GM12872 (cell line): ENCODE data around the gene CCDC91.

Experiments used
- TF ChIP-seq, protein P1 (sequence below): IDR thresholded peaks from 3 replicates; pipeline ENCODE4 v1.5.1; 2011; ENCODE audit warnings: low read depth, mild to moderate bottlenecking, low read length, moderate library complexity; ENCODE audit not compliant: insufficient read depth

The CCDC91 gene

DNA sequence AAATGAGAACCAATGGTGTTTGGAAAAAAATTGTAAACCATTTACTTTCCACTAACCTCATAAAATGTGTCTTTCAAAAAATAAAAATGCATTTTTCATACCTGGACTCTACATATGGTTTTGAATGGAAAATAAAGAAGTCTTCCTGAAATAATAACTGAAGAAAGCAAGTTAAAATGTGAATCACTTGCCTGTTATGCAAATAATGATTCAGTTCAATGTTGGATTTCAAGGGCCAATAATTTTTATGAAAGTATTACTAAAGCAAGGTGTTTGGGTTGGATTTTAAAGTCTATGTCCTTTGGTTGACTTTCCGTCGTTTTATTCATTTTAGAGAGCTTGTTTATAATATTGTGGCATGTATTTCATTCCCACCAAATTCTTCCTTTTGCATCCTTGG is 138.7 kb downstream of the CCDC91 start:
- TF ChIP-seq, protein P1, sequence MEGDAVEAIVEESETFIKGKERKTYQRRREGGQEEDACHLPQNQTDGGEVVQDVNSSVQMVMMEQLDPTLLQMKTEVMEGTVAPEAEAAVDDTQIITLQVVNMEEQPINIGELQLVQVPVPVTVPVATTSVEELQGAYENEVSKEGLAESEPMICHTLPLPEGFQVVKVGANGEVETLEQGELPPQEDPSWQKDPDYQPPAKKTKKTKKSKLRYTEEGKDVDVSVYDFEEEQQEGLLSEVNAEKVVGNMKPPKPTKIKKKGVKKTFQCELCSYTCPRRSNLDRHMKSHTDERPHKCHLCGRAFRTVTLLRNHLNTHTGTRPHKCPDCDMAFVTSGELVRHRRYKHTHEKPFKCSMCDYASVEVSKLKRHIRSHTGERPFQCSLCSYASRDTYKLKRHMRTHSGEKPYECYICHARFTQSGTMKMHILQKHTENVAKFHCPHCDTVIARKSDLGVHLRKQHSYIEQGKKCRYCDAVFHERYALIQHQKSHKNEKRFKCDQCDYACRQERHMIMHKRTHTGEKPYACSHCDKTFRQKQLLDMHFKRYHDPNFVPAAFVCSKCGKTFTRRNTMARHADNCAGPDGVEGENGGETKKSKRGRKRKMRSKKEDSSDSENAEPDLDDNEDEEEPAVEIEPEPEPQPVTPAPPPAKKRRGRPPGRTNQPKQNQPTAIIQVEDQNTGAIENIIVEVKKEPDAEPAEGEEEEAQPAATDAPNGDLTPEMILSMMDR = no peak

DNA sequence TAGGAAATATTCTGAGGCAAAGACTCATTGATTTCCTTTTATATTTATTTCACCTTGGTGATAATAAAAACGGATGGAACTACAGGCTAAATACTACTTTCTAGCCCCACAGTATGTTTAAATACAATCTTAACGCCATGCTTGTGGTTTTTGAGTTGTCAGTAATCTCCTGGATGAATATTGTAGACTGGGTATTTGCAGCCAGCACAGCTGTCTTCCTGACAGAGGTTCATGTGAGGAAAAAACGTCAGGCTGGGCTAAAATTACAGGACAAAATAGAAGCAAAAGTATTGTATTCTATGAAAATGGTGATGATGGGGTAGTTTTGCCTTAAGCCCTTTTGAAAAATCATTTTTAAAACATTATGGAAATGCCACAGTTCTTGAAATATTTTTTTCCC is 140.9 kb downstream of the CCDC91 start:
- TF ChIP-seq, protein P1 = no peak

DNA sequence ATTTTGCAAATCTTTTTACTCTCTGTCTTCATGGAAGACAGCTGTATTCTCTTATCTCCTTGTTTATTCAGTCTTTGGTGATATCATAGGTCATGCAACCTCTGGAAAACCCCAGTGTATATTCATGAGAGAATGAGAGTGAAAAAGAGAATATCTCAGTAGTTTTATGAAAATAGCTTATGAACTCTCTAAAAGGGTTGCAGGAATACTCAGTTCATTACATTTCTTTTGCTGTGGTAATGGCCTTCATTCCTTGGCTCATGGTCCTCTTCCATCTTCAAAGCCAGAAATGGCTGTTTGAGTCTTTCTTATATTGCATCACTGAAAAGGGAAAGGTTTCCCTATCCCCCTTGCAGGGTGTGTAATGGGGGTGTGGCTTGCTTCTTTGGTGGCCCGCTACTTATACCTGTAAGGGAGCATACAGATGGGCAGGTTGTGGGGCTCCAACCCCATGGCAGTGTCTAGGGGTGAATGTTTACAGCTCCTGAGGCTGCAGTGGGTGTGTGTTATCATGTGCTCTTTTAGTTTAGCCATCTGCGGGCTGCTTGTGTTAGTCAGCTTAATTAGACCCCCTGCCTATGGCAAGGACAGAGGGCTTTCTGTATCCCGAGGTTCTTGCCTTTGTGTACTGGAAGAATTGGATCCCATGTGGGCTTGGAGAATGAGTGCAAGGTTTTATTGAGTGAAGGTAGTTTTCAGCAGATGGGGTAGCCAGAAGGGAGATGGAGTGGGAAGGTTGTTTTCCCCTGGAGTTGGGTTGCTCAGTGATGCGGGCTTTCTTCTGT is 150.2 kb downstream of the CCDC91 start:
- TF ChIP-seq, protein P1 = no peak

DNA sequence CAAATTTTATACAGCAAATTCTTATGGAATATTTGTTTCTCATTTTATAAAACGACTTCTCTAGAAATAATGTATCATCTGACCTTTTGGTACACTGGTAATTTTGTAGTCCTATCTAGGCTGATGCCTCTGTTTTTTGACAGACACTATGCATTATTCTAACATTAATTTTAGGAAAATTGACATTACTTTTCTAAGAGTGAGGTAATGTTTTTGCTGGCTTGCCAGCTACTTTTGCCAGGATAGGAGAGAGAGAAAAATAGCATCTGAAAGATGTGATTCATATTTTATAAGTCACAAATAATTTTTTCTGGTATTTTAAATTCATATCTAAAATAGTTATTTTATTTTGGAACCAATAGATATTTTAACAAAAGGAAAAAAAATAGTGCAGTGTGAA is 153.5 kb downstream of the CCDC91 start:
- TF ChIP-seq, protein P1 = no peak

DNA sequence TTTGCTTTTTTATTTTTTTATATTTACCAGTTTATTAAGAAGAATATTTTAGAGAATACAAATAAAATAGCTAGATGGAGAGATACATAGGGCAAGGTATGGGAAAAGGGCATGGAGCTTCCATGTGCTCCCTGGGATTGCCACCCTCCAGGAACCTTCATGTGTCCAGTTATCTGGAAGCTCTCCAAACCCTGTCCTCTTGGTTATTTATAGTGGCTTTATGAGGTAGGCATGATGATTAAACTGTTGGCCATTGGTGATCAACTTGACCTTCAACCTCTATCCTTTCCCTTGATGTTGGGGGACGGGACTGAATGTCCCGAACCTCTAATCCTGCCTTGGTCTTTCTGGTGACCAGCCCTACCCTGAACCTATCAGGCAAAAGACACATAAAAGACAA is 156.3 kb downstream of the CCDC91 start:
- TF ChIP-seq, protein P1 = no peak

DNA sequence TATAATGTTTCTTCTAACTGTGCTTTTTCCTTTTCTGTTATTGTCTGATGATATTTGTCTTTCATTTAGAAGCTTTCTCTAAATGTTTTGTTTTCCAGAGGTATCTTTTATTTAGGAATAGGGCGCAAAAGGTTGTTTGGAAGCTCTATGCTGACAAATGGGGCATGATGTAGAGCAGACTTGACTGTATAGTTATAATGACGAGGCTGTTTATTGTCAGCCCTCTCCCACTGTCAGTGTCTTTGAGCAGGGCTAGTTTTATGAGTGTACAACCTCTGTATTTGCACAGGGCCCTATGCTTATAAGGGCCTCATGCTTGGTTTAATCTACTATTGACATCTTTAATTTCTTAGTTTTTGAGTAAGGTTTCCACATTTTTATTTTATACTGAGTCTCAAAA is 158.9 kb downstream of the CCDC91 start:
- TF ChIP-seq, protein P1 = no peak

DNA sequence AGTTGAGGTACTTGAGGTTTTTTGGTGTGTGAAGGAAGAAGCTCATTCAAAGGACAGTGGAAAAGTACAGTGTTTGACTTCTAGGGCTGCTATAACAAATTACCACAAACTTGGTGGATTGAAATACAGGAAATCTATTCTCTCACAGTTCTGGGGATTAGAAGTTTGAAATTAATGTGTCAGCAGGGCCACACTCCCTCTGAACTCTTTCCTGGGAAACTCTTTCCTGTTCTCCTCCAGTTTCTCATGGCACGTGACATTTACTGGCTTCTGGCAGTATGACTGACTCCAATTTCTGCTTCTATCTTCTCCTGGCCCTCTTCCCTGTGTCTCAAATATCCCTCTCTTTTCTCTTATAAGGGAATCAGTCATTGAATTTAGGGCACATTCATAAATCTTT is 160.2 kb downstream of the CCDC91 start:
- TF ChIP-seq, protein P1 = no peak
